ENCODE results near the gene AP3D1. TPM values are rescaled to one million over a fixed set of nuclear protein-coding genes. Genes with fewer than 3 reads are reported as not detected.

AP3D1 gene
- total and polyA plus RNA-seq, 9 of the 15 experiments (the other 6 are each of a cell fraction or from before 2014, with no cell fraction given) = 1.2 to 86.1 (median 35.9) TPM

- TF ChIP-seq, protein P1, sequence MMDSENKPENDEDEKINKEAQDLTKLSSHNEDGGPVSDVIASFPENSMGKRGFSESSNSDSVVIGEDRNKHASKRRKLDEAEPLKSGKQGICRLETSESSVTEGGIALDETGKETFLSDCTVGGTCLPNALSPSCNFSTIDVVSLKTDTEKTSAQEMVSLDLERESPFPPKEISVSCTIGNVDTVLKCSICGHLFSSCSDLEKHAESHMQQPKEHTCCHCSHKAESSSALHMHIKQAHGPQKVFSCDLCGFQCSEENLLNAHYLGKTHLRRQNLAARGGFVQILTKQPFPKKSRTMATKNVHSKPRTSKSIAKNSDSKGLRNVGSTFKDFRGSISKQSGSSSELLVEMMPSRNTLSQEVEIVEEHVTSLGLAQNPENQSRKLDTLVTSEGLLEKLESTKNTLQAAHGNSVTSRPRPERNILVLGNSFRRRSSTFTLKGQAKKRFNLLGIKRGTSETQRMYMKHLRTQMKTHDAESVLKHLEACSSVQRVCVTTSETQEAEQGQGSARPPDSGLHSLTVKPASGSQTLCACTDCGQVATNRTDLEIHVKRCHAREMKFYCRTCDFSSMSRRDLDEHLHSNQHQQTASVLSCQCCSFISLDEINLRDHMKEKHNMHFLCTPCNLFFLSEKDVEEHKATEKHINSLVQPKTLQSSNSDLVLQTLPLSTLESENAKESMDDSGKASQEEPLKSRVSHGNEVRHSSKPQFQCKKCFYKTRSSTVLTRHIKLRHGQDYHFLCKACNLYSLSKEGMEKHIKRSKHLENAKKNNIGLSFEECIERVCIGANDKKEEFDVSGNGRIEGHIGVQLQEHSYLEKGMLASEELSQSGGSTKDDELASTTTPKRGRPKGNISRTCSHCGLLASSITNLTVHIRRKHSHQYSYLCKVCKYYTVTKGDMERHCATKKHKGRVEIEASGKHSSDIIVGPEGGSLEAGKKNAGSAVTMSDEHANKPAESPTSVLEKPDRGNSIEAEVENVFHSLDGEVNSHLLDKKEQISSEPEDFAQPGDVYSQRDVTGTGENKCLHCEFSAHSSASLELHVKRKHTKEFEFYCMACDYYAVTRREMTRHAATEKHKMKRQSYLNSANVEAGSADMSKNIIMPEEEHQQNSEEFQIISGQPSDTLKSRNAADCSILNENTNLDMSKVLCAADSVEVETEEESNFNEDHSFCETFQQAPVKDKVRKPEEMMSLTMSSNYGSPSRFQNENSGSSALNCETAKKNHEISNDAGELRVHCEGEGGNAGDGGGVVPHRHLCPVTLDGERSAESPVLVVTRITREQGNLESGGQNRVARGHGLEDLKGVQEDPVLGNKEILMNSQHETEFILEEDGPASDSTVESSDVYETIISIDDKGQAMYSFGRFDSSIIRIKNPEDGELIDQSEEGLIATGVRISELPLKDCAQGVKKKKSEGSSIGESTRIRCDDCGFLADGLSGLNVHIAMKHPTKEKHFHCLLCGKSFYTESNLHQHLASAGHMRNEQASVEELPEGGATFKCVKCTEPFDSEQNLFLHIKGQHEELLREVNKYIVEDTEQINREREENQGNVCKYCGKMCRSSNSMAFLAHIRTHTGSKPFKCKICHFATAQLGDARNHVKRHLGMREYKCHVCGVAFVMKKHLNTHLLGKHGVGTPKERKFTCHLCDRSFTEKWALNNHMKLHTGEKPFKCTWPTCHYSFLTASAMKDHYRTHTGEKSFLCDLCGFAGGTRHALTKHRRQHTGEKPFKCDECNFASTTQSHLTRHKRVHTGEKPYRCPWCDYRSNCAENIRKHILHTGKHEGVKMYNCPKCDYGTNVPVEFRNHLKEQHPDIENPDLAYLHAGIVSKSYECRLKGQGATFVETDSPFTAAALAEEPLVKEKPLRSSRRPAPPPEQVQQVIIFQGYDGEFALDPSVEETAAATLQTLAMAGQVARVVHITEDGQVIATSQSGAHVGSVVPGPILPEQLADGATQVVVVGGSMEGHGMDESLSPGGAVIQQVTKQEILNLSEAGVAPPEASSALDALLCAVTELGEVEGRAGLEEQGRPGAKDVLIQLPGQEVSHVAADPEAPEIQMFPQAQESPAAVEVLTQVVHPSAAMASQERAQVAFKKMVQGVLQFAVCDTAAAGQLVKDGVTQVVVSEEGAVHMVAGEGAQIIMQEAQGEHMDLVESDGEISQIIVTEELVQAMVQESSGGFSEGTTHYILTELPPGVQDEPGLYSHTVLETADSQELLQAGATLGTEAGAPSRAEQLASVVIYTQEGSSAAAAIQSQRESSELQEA (IDR thresholded peaks at IDR 0.05; ENCODE audit: low read depth) = no peak
- TF ChIP-seq ZBTB49 (CRISPR knock-in tag; IDR thresholded peaks at IDR 0.05; ENCODE audit: borderline replicate concordance) (no peak), MIER1 (IDR thresholded peaks at IDR 0.05; ENCODE audit: low read depth) (no peak), SAFB (IDR thresholded peaks at IDR 0.05; ENCODE audit: borderline replicate concordance, low read depth, low read length) (no peak), MAFF (IDR thresholded peaks at IDR 0.05; ENCODE audit: low read length) (0 out of 2 replicates have a peak, but pooled peaks have one; percentile 12), HIVEP1 (CRISPR knock-in tag; IDR thresholded peaks at IDR 0.05) (no peak), ZNF23 (CRISPR knock-in tag; IDR thresholded peaks at IDR 0.05) (no peak), DNMT1 (IDR thresholded peaks at IDR 0.05) (no peak), YBX1 (IDR thresholded peaks at IDR 0.05) (no peak), ESRRB (CRISPR knock-in tag; IDR thresholded peaks at IDR 0.05; ENCODE audit: borderline replicate concordance) (no peak), SMAD3 (CRISPR knock-in tag; conservative IDR thresholded peaks at IDR 0.05) (no peak), HNRNPLL (IDR thresholded peaks at IDR 0.05; ENCODE audit: low read depth, low read length, poor library complexity, severe bottlenecking) (no peak), ZNF354B (CRISPR knock-in tag; IDR thresholded peaks at IDR 0.05) (no peak), RBM15 (IDR thresholded peaks at IDR 0.05; ENCODE audit: insufficient read depth, low read length) (no peak), GTF2E2 (tag; IDR thresholded peaks at IDR 0.05) (peak; percentile 68; the same call in 1 of the 2 replicates), JUND (IDR thresholded peaks at IDR 0.05; ENCODE audit: borderline replicate concordance, low read depth, low read length) (peak; percentile 96; the same call in 1 of the 2 replicates), JUND (tag; IDR thresholded peaks at IDR 0.05; ENCODE audit: borderline replicate concordance, low read depth, low read length) (peak; percentile 85; the same call in 1 of the 3 replicates), TCF7 (IDR thresholded peaks at IDR 0.05; ENCODE audit: borderline replicate concordance) (0 out of 2 replicates have a peak, but pooled peaks have one; percentile 14)
These were observed 17.5 kb upstream of the AP3D1 start (continued) for GRCh38 chr19:2168619-2169424.
